ENCODE measurements around the gene SSX4B. TPM values are rescaled to one million over a fixed set of nuclear protein-coding genes. Genes with fewer than 3 reads are reported as not detected.
"Not testable (repeated sequence)": the region's sequence is repeated elsewhere in the genome, so short reads cannot be mapped to it uniquely, and the experiment has no call there.

Gene SSX4B, protein sequence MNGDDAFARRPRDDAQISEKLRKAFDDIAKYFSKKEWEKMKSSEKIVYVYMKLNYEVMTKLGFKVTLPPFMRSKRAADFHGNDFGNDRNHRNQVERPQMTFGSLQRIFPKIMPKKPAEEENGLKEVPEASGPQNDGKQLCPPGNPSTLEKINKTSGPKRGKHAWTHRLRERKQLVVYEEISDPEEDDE
- polyA plus RNA-seq (ENCODE audit: insufficient read length in 10 of 10): not detected
- long read RNA-seq, donor 1: 0 reads
- long read RNA-seq, donor 2: 0 reads
- long read RNA-seq, donor 3: 0 reads
- long read RNA-seq, donor 4: 0 reads
- long read RNA-seq, donor 5: 0 reads
- long read RNA-seq, donor 6: 0 reads
- long read RNA-seq, donor 7: 0 reads
- long read RNA-seq, donor 8: 0 reads
- long read RNA-seq, donor 9: 0 reads

DNA sequence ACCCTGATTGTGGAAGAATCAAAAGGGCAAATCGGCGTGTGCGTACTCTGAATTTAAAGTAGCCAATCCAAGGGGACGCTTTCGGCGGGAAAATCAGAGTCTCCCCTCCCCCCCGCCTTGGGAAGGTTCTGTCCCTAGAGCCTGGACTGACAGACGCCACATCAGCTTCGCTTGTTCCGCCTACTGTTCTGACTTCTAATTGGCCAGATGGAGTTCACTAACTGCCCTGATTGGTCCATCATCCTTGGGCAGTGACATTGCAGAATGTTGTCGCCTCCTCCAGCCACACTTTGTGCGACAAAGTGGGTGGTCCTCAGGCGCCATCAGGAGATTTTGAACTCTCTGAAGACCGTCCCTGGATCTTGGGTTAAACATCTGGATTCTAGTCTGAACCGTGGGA is at the start of gene SSX4B:
Gene SSX4B, minus strand, starts transcription at position 101 of the 400 bp plus-strand sequence. CDS start 588 bp downstream, outside the sequence.
- DNase-seq: not testable (repeated sequence)

DNA sequence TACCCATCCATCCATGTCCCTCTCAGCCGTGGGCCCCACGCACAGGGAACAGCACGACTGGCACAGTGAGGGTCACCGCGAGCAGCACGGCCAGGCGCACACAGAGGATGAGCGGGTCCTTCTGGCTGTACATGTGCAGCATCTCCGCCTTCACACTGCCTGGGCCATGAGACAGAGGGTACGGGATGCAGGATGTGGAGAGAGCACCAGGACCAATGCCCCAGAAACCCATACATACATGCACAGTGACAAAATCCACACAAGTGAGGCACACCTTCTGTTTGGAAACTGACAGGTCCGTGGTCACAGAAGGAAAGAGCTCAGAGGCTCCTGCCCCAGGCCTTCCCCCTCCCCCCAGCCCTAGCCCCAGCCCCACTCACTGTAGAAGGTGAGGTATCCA is 48.8 kb upstream of the SSX4B start:
- no peak for DNase-seq

DNA sequence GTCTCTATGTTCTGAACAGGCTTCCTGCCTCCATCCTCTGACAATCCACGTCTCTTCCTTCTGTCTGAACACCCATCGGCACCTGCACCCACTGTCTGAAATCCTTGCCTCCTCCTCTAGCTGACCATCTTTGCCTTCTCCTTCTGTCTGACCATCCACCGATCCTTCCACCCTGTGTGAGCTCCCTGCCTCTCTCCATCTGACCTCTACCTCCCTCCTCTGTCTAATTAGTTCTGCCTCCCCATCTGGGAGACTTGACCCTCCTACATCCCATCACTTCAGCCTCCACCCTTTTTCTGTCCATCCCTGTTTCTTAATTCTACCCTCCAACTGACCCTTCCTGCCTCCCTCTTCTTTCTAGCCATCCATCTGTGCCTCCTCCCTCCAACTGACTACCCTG is 48.3 kb upstream of the SSX4B start:
- DNase-seq: no peak

DNA sequence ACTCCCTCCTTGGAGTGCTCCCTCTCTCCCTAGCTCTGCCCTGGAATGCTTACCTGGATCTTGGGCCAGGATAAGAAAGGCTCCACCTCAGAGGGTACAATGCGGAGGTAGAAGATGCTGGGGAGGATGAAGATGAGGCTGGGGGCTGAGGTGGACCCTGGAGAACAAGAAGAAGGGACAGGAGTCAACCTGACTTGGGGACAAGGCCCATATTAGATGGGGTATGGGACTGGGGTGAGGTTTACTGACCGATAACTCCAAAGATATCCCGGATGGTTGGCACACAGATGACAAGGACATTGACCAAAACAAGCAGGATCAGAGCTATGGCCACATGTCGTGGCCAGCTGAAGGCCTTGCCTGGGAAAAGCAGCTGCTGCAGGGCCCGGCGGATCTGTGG is 47.7 kb upstream of the SSX4B start:
- no peak for DNase-seq

DNA sequence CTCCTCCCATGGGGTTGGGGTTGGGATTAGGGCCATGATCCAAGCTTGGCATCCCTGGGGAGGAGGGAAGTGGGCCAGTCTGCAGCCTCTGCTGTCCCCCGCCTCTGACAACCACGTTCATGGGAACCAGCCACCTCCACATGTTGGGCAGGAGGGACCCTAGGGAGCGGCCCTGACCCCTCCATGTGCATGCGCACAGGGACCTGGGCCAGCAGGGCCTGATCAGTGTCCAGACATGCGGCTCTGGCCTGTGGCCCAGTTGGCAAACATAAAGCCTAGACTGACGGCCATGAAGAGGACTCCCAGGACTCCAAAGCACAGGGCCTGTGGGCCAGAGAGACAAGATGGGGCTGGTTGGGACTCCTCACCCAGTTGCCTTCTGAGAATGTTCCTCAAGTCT is 47.0 kb upstream of the SSX4B start:
- no peak for DNase-seq

DNA sequence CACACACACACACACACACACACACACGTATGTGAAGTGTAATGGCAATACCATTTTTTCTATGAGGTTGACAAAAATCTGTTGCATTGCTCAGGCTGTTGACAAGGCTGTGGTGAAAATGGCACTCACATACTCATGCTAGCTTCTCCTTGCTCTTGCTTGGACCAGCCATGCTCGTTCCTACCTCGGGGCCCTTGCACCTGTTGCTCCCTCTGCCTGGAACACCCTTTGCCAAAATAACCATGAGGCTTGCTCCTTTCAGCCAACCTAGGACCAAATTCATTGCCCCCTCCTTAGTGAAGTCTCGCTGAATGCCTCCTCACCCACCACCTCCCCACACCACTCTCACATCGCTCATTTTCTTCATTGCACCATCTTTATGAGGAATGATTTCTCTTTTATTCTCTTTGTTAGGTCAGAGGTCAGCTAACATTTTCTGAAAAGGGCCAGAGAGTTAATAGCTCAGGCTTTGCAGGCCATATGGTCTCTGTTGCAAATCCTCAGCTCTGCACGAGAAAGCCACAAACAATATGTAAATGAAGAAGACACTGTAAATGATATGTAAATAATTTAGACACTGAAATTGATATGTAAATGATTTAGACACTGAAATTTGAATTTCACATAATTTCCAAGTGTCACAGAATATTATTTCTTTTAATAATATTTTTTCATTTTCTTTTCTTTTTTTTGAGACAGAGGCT is 45.0 kb upstream of the SSX4B start:
- no peak for DNase-seq

DNA sequence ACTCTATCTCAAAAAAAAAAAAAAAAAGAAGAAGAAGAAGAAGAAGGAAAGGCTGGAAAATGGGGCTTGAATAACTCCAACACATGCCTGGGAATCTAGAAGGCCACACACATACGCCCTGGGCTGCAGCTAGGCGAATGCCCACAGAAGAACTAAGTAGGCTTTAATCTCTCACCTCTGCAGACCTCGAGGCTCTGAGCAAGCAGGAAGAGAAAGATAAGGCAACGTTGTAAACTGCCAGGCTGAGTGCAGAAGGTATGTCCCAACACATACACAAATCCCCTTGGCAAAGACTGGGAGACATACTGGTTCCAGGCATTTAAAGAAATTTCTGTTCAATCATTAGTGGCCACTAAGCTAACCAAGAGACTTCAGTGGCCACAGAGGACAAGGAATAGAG is 39.9 kb upstream of the SSX4B start:
- no peak for DNase-seq

DNA sequence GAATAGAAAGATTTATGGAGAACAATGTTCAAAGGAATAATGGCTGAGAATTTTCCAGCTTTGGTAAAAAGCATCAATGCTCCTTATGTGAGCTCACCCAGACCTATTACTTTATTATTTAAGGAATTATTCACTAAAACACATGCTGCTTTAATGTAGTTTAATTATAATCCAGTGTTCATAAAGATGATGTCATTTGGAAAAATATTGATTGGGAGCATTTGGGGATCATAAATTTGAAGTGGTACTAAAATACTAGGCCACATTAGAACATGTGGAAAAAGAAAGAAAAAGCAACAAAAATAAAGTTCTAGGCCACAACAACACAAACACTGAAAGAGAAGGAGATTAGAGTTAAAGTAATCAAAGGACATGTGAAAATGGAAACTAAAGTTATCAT is 38.3 kb upstream of the SSX4B start:
- no peak for DNase-seq

DNA sequence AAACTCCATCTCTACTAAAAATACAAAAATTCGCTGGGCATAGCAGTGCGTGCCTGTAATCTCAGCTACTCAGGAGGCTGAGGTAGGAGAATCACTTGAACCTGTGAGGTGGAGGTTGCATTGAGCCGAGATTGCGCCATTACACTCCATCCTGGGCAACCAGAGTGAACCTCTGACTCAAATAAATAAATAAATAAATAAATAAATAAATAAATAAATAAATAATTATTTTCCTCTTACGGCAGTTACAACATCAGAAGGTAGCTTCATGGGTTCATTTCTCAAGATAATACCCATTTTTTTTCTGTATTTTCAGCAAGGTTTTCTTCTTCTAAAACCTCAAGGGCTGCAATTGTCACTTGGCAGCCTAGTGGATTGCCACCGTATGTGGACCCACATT is 35.4 kb upstream of the SSX4B start:
- not testable (repeated sequence) for DNase-seq

DNA sequence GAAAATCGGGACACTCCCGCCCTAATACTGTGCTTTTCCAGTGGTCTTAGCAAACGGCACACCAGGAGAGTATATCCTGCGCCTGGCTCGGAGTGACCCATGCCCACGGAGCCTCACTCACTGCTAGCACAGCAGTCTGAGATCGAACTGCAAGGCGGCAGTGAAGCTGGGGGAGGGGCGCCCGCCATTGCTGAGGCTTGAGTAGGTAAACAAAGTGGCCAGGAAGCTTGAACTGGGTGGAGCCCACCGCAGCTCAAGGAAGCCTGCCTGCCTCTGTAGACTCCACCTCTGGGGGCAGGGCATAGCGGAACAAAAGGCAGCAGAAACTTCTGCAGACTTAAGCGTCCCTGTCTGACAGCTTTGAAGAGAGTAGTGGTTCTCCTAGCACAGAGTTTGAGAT is 22.0 kb upstream of the SSX4B start:
- DNase-seq: not testable (repeated sequence)

DNA sequence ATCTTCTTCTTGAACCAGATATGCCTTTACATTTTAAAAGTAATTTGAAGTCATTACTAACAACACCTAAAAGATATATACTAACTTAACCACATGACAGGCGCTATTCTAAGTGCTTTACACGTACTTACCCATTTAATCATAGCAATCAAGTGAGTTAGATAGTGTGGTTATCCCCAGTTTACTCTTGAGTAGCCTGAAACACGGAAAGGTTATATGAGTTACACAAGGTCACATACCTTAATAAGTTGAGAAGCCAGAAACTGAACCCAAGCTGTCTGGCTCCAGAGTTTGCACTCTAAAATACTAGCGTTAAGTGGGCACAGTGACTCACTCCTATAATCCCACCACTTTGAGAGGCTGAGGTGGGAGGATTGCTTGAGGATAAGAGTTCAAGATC is 18.4 kb upstream of the SSX4B start:
- not testable (repeated sequence) for DNase-seq

DNA sequence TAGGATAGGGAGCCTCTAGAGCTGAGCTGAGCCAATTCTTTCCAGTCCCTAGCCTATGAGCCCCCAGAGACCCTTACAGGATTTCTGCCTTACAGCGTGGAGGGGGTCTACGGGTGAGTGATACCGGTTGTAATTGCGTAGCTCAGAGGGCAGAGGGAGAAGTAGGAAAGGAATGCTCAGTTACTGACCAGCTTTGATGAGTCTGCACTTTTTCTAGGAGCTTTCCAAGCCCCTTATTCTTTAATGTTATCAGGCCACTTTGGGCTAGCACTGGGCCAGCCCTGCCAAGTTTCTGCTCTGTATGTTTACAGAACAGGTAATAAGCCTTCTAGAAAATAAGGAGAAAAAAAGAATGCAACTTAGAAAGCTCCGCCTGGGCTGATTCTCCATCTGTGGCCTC is 17.8 kb upstream of the SSX4B start:
- not testable (repeated sequence) for DNase-seq

DNA sequence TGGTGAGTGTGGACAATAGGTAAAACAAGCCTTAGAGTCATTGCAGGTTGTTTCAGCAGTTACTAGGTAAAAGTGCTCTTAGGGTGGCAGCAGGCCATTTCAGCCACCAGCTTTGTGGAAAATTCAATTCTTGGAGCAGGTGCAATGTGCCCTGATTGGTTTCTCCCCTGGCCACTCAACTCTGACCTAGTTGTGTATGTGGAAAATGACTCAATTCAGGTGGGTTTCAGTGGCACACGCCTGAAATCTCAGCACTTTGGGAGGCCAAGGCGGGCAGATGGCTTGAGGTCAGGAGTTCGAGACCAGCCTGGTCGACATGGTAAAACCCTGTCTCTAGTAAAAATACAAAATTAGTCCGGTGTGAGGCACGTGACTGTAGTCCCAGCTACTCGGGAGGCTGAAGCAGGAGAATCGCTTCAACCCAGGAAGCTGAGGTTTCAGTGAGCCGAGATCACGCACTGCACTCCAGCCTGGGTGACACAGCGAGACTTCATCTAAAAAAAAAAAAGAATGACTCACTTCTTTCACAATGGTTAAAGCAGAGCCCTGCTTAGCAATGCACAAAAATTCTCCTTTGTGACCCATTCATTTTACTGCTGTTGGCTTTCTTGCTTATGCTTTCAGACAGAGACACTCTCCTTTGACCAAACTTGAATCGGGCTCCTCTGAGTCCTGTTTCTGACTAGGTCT is 15.4 kb upstream of the SSX4B start:
- DNase-seq: not testable (repeated sequence)

DNA sequence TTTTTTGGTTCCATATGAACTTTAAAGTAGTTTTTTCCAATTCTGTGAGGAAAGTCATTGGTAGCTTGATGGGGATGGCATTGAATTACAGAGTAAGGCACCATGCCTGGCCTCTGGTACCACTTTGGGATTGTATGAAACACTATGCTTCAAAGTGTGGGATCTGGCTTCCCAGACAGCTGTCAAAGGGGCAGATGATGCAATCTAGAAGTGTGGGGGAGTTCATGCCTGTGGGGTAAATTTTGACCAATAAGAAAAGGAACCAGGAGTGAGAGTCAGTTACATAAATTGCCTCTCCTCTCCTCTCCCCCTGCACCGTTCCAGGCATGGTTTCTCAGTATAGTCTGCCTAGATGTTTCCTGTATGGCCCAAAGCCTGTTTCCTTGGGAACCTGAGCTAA is 13.9 kb downstream of the SSX4B start:
- DNase-seq: not testable (repeated sequence)

DNA sequence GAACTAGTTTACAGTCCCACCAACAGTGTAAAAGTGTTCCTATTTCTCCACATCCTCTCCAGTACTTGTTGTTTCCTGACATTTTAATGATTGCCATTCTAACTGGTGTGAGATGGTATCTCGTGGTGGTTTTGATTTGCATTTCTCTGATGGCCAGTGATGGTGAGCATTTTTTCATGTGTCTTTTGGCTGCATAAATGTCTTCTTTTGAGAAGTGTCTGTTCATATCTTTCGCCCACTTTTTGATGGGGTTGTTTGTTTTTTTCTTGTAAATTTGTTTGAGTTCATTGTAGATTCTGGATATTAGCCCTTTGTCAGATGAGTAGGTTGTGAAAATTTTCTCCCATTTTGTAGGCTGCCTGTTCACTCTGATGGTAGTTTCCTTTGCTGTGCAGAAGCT is 14.8 kb downstream of the SSX4B start:
- DNase-seq: not testable (repeated sequence)

DNA sequence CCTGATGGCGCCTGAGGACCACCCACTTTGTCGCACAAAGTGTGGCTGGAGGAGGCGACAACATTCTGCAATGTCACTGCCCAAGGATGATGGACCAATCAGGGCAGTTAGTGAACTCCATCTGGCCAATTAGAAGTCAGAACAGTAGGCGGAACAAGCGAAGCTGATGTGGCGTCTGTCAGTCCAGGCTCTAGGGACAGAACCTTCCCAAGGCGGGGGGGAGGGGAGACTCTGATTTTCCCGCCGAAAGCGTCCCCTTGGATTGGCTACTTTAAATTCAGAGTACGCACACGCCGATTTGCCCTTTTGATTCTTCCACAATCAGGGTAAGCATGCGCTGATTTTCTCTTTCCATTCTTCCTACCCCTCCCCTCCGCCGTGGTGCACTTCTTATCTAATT is 28.5 kb downstream of the SSX4B start, which contains the start of gene SSX4:
Gene SSX4, plus strand, starts transcription at position 301 of the 400 bp plus-strand sequence. CDS start 515 bp downstream, outside the sequence.
- DNase-seq: not testable (repeated sequence)

DNA sequence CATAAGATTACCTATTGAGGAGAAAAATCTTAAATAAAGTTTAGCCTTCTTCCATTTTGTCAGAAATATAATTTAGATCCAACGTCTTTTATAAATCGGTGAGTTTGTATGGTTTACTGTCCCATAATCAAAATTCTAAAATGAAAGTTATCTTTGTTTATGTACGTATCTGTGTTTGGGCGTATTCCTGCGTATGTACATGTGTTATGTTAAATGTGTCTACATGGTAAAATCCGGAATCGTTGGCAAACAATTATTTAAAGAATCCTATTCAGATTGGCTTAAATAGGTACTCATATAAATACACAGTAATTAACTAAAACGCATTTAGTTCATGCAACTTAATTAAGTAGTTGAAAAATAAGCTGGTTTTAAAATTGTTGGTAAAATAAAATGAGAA is 41.4 kb downstream of the SSX4B start:
- not testable (repeated sequence) for DNase-seq

DNA sequence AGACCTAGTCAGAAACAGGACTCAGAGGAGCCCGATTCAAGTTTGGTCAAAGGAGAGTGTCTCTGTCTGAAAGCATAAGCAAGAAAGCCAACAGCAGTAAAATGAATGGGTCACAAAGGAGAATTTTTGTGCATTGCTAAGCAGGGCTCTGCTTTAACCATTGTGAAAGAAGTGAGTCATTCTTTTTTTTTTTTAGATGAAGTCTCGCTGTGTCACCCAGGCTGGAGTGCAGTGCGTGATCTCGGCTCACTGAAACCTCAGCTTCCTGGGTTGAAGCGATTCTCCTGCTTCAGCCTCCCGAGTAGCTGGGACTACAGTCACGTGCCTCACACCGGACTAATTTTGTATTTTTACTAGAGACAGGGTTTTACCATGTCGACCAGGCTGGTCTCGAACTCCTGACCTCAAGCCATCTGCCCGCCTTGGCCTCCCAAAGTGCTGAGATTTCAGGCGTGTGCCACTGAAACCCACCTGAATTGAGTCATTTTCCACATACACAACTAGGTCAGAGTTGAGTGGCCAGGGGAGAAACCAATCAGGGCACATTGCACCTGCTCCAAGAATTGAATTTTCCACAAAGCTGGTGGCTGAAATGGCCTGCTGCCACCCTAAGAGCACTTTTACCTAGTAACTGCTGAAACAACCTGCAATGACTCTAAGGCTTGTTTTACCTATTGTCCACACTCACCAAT is 43.9 kb downstream of the SSX4B start:
- DNase-seq: not testable (repeated sequence)

DNA sequence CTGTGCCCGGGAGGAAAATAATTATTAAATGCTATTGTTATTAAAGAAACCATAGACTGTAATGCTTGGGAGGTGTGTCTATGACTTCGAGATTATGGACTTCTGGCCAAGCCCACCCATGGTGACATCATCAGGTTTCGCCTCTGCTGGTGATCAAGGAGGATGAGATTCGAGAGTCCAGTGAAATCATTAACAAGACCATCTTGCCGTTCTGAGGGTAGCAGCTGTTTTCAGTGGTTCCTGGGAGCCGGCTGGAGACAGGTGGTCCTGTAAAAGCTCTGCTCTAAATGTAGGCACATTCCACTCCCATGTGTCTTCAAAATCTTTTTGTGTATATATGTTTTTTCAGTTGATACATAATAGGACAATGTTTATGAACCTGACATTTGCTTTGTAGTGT is 52.5 kb downstream of the SSX4B start:
- DNase-seq: not testable (repeated sequence)

DNA sequence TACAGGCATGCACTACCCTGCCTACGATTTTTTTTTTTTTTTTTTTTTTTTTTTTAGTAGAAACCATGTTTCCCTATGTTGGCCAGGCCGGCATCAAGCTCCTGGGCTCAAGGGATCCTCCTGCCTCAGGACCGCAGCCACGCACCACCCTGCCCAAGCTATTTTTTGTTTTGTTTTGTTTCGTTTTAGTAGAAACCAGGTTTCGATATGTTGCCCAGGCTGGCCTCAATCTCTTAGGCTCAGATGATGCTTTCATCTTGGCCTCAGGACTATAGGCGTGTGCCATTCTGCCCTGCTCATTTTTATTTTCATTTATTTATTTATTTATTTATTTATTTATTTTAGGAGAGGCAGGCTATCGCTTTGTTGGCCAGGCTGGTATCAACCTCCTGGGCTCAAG is 54.1 kb downstream of the SSX4B start:
- no peak for DNase-seq

DNA sequence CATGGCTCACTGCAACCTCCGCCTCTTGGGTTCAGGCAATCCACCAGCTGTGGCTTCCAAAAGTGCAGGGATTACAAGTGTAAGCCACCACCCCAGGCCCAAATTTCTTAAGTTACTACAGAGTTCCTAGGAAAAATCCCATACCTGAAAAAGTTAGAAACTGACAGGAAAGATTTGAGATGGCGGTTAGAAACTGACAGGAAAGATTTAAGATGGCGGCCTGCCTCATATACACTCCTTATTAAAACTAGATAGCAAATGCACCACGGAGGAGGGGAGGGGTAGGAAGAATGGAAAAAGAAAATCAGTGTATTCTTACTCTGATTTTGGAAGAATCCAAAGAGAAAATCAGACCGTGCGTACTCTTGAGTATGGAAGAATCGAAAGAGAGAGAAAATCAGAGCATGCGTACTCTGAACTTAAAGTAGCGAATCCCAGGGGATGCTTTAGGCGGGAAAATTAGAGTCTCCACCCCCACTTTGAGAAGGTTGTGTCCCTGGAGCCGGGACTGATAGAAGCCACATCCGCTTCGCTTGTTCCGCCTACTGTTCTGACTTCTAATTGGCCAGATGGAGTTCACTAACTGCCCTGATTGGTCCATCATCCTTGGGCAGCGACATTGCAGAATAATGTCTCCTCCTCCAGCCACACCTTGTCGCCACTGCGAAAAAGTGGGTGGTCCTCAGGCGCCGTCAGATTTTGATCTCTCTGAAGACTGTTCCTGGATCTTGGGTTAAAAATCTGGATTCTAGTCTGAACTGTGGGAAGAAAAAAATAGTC is 55.3 kb downstream of the SSX4B start, which contains the start of gene SSX3:
Gene SSX3, minus strand, starts transcription at position 389 of the 780 bp plus-strand sequence. CDS start 1,454 bp downstream, outside the sequence.
- not testable (repeated sequence) for DNase-seq
